Ectodermal cell (in vitro differentiated cells): Measurements from ENCODE around the gene RFXANK.

ENCODE experiments used
- H3K27ac ChIP-seq: 2 replicates; pipeline ENCODE4 v1.7.0; 2013; ENCODE audit warnings: mild to moderate bottlenecking, low read depth, low read length; ENCODE audit not compliant: insufficient read depth, poor library complexity, severe bottlenecking
- H3K27me3 ChIP-seq: 2 replicates; pipeline ENCODE4 v1.7.0; 2013; ENCODE audit warnings: mild to moderate bottlenecking, low read length; ENCODE audit not compliant: insufficient read depth, control insufficient read depth, poor library complexity, severe bottlenecking
- H3K36me3 ChIP-seq: one replicate; pipeline ENCODE4 v1.7.0; 2013; ENCODE audit warnings: low read length; ENCODE audit not compliant: control insufficient read depth, insufficient read depth
- H3K4me1 ChIP-seq: one replicate; pipeline ENCODE4 v1.7.0; 2013; ENCODE audit warnings: low read length; ENCODE audit not compliant: control insufficient read depth, insufficient read depth
- H3K4me3 ChIP-seq: 2 replicates; pipeline ENCODE4 v1.7.0; 2013; ENCODE audit warnings: low read depth, low read length, control low read depth; ENCODE audit not compliant: insufficient read depth
- H3K9me3 ChIP-seq: 2 replicates; pipeline ENCODE4 v1.7.0; 2013; ENCODE audit warnings: mild to moderate bottlenecking, low read length, moderate library complexity; ENCODE audit not compliant: control insufficient read depth
- WGBS, 2 experiments: methylation state at CpG; one replicate each; pipeline ENCODE4 v1.1.7; 2013; ENCODE audit warnings: missing lambda C conversion rate in 2 of 2; 5-methylcytosine and 5-hydroxymethylcytosine counted together

The RFXANK gene

GRCh38 chr19:19227217-19227616 lies 35.2 kb downstream of the RFXANK start:
- Histone ChIP-seq H3K36me3 (no peaks in the 10 kb centered on the region), H3K4me3 (no peak overlapping the region), H3K27ac (no peak overlapping the region), H3K4me1 (no peaks in the 10 kb centered on the region), H3K9me3 (no peaks in the 10 kb centered on the region), H3K27me3 (peaks cover 33% of the 10 kb centered on the region)
- WGBS, 2 experiments: 86% methylated on average over 4 of the region's 4 CpGs

- peaks cover 19% of the 10 kb centered on the region for H3K27me3 ChIP-seq
- H3K4me3 ChIP-seq: no peak overlapping the region
- WGBS, 2 experiments: 88 to 90% methylated on average over 3 of the region's 3 CpGs
These were observed 37.6 kb downstream of the RFXANK start for GRCh38 chr19:19229701-19230100.

GRCh38 chr19:19230999-19231398 lies 38.9 kb downstream of the RFXANK start:
- Histone ChIP-seq H3K4me3 (no peak overlapping the region), H3K4me1 (no peaks in the 10 kb centered on the region), H3K27me3 (peaks cover 6% of the 10 kb centered on the region), H3K9me3 (peaks cover 3% of the 10 kb centered on the region), H3K27ac (no peak overlapping the region), H3K36me3 (peaks cover 4% of the 10 kb centered on the region)
- 89% methylated on average over 9 of the region's 9 CpGs for WGBS, 2 experiments

More at GRCh38 chr19:19229701-19230100, 37.6 kb downstream of the RFXANK start:
- H3K9me3 ChIP-seq: peaks cover 3% of the 10 kb centered on the region
- H3K36me3 ChIP-seq: peaks cover under 1% of the 10 kb centered on the region
- no peaks in the 10 kb centered on the region for H3K4me1 ChIP-seq
- no peak overlapping the region for H3K27ac ChIP-seq

GRCh38 chr19:19232261-19232721 lies 40.2 kb downstream of the RFXANK start:
- Histone ChIP-seq H3K4me1 (no peaks in the 10 kb centered on the region), H3K36me3 (peaks cover 4% of the 10 kb centered on the region), H3K4me3 (no peak overlapping the region), H3K27ac (no peak overlapping the region), H3K27me3 (no peaks in the 10 kb centered on the region), H3K9me3 (peaks cover 5% of the 10 kb centered on the region)
- WGBS, 2 experiments: 68 to 72% methylated on average over 19 of the region's 19 CpGs

GRCh38 chr19:19234220-19234816 lies 42.3 kb downstream of the RFXANK start:
- Histone ChIP-seq H3K4me3 (no peak overlapping the region), H3K4me1 (no peaks in the 10 kb centered on the region), H3K36me3 (peaks cover 4% of the 10 kb centered on the region), H3K9me3 (peaks cover 5% of the 10 kb centered on the region), H3K27ac (no peak overlapping the region), H3K27me3 (no peaks in the 10 kb centered on the region)
- WGBS, 2 experiments: 78 to 90% methylated on average over 2 of the region's 2 CpGs

- Histone ChIP-seq H3K4me1 (no peaks in the 10 kb centered on the region), H3K27ac (no peak overlapping the region), H3K4me3 (no peak overlapping the region), H3K27me3 (no peaks in the 10 kb centered on the region), H3K9me3 (peaks cover 5% of the 10 kb centered on the region), H3K36me3 (peaks cover 4% of the 10 kb centered on the region)
These were observed 44.1 kb downstream of the RFXANK start for GRCh38 chr19:19236173-19236572.

GRCh38 chr19:19238126-19238894 lies 46.3 kb downstream of the RFXANK start:
- H3K36me3 ChIP-seq: peaks cover 4% of the 10 kb centered on the region
- H3K4me3 ChIP-seq: no peak overlapping the region
- WGBS, 2 experiments: 83 to 84% methylated on average over 18 of the region's 18 CpGs
- no peak overlapping the region for H3K27ac ChIP-seq
- no peaks in the 10 kb centered on the region for H3K4me1 ChIP-seq
- H3K27me3 ChIP-seq: no peaks in the 10 kb centered on the region
- H3K9me3 ChIP-seq: peaks cover 5% of the 10 kb centered on the region

- peaks cover 2% of the 10 kb centered on the region for H3K9me3 ChIP-seq
- H3K36me3 ChIP-seq: peaks cover 4% of the 10 kb centered on the region
- H3K27ac ChIP-seq: no peak overlapping the region
- no peaks in the 10 kb centered on the region for H3K4me1 ChIP-seq
- H3K4me3 ChIP-seq: no peak overlapping the region
- H3K27me3 ChIP-seq: no peaks in the 10 kb centered on the region
These were observed 47.6 kb downstream of the RFXANK start for GRCh38 chr19:19239675-19240074.

GRCh38 chr19:19240476-19240875 lies 48.4 kb downstream of the RFXANK start:
- Histone ChIP-seq H3K4me3 (no peak overlapping the region), H3K27me3 (no peaks in the 10 kb centered on the region), H3K9me3 (peaks cover 2% of the 10 kb centered on the region), H3K27ac (no peak overlapping the region), H3K4me1 (no peaks in the 10 kb centered on the region), H3K36me3 (no peaks in the 10 kb centered on the region)
- 85 to 87% methylated on average over 9 of the region's 9 CpGs for WGBS, 2 experiments

GRCh38 chr19:19250196-19250801 lies 58.2 kb downstream of the RFXANK start:
- H3K4me3 ChIP-seq: no peak overlapping the region
- H3K9me3 ChIP-seq: no peaks in the 10 kb centered on the region
- H3K4me1 ChIP-seq: no peaks in the 10 kb centered on the region
- H3K27ac ChIP-seq: no peak overlapping the region
- WGBS, 2 experiments: 74 to 83% methylated on average over 5 of the region's 5 CpGs
- peaks cover 14% of the 10 kb centered on the region for H3K27me3 ChIP-seq
- H3K36me3 ChIP-seq: no peaks in the 10 kb centered on the region
